Spleen (tissue), 11 donors: ENCODE results near the gene FAM222A. TPM values are rescaled to one million over a fixed set of nuclear protein-coding genes. Genes with fewer than 3 reads are reported as not detected.
A peak's percentile ranks its signal among the peaks of the same experiment; 100 is the strongest.

Experiments
- DNase-seq: peaks from one replicate; pipeline ENCODE4 v3.0.0-alpha.2; 2020
- H3K27ac ChIP-seq, 8 donors: fragments of 200-600 bp; sonication (generic) in 7 of 8; 1 replicate in 4 of 8; 2 replicates in 4 of 8; pipeline versions ENCODE4 v1.5.0 to v1.8.0; 2016 to 2021; ENCODE audit warnings: inconsistent platforms in 4 of 8, mild to moderate bottlenecking in 4 of 8, moderate library complexity in 1 of 8
- H3K27me3 ChIP-seq, 7 donors: fragments of 200-600 bp; sonication (generic) in 6 of 7; replicated peaks in 1 of 7; 1 replicate in 4 of 7; 2 replicates in 3 of 7; pipeline versions ENCODE4 v1.5.0 to v1.8.0; 2016 to 2021; ENCODE audit warnings: inconsistent platforms in 3 of 7, mild to moderate bottlenecking in 1 of 7
- H3K36me3 ChIP-seq, 6 donors: fragments of 200-600 bp; sonication (generic) in 5 of 6; 1 replicate in 4 of 6; 2 replicates in 2 of 6; pipeline versions ENCODE4 v1.5.0 to v1.8.0; 2016 to 2021; ENCODE audit warnings: inconsistent platforms in 2 of 6
- H3K4me1 ChIP-seq, 6 donors: fragments of 200-600 bp; sonication (generic) in 5 of 6; 1 replicate in 3 of 6; 2 replicates in 3 of 6; pipeline versions ENCODE4 v1.5.0 to v1.8.0; 2016 to 2021; ENCODE audit warnings: inconsistent platforms in 3 of 6
- H3K4me3 ChIP-seq, 8 donors: fragments of 200-600 bp; sonication (generic) in 7 of 8; 1 replicate in 4 of 8; 2 replicates in 4 of 8; pipeline versions ENCODE4 v1.5.0 to v1.8.0; 2016 to 2021; ENCODE audit warnings: inconsistent platforms in 4 of 8, mild to moderate bottlenecking in 4 of 8, moderate library complexity in 2 of 8
- H3K9me3 ChIP-seq, 8 donors: fragments of 200-600 bp; sonication (generic) in 7 of 8; 1 replicate in 4 of 8; 2 replicates in 4 of 8; pipeline versions ENCODE4 v1.5.0 to v1.8.0; 2016 to 2021; ENCODE audit warnings: inconsistent platforms in 4 of 8
- POLR2A ChIP-seq, 3 donors: fragments of 450-650 bp; IDR thresholded peaks; one replicate each; pipeline ENCODE4 v1.5.1; 2017; ENCODE audit warnings: antibody characterized with exemption in 3 of 3, mild to moderate bottlenecking in 1 of 3
- POLR2AphosphoS5 ChIP-seq, 3 donors: sonication (generic); formaldehyde crosslinking; IDR thresholded peaks; one replicate each; pipeline ENCODE4 v1.5.1; 2017; ENCODE audit warnings: antibody characterized with exemption in 3 of 3
- WGBS, 5 donors: extraction: QIAGEN DNeasy Blood & Tissue Kit in 3 of 5; methylation state at CpG; one replicate each; pipeline versions ENCODE4 v1.1.5 to v1.1.7; 2013 to 2018; 5-methylcytosine and 5-hydroxymethylcytosine counted together
- intact Hi-C: fragments of 100-400 bp; cut with DNase I; formaldehyde crosslinking; loops from one replicate; pipeline ENCODE4 v1.15.0; 2023; ENCODE audit warnings: low total_unique reads
- polyA plus RNA-seq, 3 donors: library from polyadenylated mRNA; stranded (reverse); fragments of 200-250 nt; gene quantifications; one replicate each; pipeline ENCODE4 v1.2.1, GENCODE V29; 2013
- total RNA-seq, 7 donors: library from RNA; depleted of rRNA in 3 of 7; stranded (reverse); fragments of >200 nt in 3 of 7; fragmentation: NEBNext Ultra II Directional in 4 of 7; extraction: Animal tissue kit (Norgen Biotek cat#: 25700) in 4 of 7; gene quantifications; one replicate each; pipeline versions ENCODE4 v1.1.0 to v1.2.1, GENCODE V29; 2016 to 2021
- TF ChIP-seq, protein P1 (sequence below), 11 experiments: fragments of 200-600 bp in 7 of 11; fragments of 450-650 bp in 4 of 11; sonication (generic) in 4 of 11; IDR thresholded peaks in 8 of 11; conservative IDR thresholded peaks in 3 of 11; 1 replicate in 7 of 11; 2 replicates in 4 of 11; pipeline versions ENCODE4 v1.4.0 to v1.8.0; 2016 to 2021; ENCODE audit warnings: antibody characterized with exemption in 11 of 11, inconsistent platforms in 4 of 11, mild to moderate bottlenecking in 1 of 11
- donor health status: healthy with polysubstance abuse.
- donor health status: DM: no; HTN: no; CAD: no; lungs with moderate emphysema.
- donor health status: DM: no; HTN: no; CAD: no.
- donor health status: Bipolar disorder and iron deficiency.
- donor health status: healthy.
- donor health status: DM: no; HTN: no; CAD: no.
- donor health status: DM: yes; HTN: yes; CAD: no.

The FAM222A gene
- total and polyA plus RNA-seq, 10 donors, result 1.3 to 30.7 (median 16.8) TPM

- Histone ChIP-seq H3K9me3 (peaks cover 4 to 26% (median 21%) of the 10 kb centered on the region in 8 donors), H3K27ac (peak overlapping the region in 6 of 8 donors; percentile 32 to 71 (median 62)), H3K27me3 (no peaks in the 10 kb centered on the region), H3K4me3 (no peak overlapping the region), H3K4me1 (peaks cover 0 to 40% (median 8%) of the 10 kb centered on the region in 6 donors), H3K36me3 (no peaks in the 10 kb centered on the region)
- DNase-seq, result peak; percentile 62
- TF ChIP-seq POLR2A (IDR thresholded peaks at IDR 0.05) (no peak), POLR2AphosphoS5 (IDR thresholded peaks at IDR 0.05) (no peak)
- TF ChIP-seq, protein P1, sequence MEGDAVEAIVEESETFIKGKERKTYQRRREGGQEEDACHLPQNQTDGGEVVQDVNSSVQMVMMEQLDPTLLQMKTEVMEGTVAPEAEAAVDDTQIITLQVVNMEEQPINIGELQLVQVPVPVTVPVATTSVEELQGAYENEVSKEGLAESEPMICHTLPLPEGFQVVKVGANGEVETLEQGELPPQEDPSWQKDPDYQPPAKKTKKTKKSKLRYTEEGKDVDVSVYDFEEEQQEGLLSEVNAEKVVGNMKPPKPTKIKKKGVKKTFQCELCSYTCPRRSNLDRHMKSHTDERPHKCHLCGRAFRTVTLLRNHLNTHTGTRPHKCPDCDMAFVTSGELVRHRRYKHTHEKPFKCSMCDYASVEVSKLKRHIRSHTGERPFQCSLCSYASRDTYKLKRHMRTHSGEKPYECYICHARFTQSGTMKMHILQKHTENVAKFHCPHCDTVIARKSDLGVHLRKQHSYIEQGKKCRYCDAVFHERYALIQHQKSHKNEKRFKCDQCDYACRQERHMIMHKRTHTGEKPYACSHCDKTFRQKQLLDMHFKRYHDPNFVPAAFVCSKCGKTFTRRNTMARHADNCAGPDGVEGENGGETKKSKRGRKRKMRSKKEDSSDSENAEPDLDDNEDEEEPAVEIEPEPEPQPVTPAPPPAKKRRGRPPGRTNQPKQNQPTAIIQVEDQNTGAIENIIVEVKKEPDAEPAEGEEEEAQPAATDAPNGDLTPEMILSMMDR (IDR thresholded peaks at IDR 0.05 in 8 of 11, conservative IDR thresholded peaks at IDR 0.05 in 3 of 11), result no peak
- intact Hi-C loops, result no loop called here
- WGBS, 5 donors, result 43 to 93% (median 84%) methylated on average over 1 to 5 of the region's 5 CpGs
Measured at GRCh38 chr12:109753054-109753401, 39.4 kb downstream of the FAM222A start.

- Histone ChIP-seq H3K4me3 (no peak overlapping the region), H3K27ac (peak overlapping the region in 5 of 8 donors; percentile 17 to 71 (median 61)), H3K36me3 (no peaks in the 10 kb centered on the region), H3K27me3 (no peaks in the 10 kb centered on the region), H3K4me1 (peaks cover 0 to 45% (median 9%) of the 10 kb centered on the region in 6 donors), H3K9me3 (peaks cover 4 to 26% (median 21%) of the 10 kb centered on the region in 8 donors)
- TF ChIP-seq, protein P1 (IDR thresholded peaks at IDR 0.05 in 8 of 11, conservative IDR thresholded peaks at IDR 0.05 in 3 of 11), result no peak
- TF ChIP-seq POLR2A (IDR thresholded peaks at IDR 0.05) (no peak), POLR2AphosphoS5 (IDR thresholded peaks at IDR 0.05) (no peak)
- intact Hi-C loops, result no loop called here
- 23 to 39% (median 32%) methylated on average over 2 of the region's 2 CpGs for WGBS, 5 donors
- DNase-seq, result no peak
Measured at GRCh38 chr12:109753959-109754358, 40.3 kb downstream of the FAM222A start.

DNA sequence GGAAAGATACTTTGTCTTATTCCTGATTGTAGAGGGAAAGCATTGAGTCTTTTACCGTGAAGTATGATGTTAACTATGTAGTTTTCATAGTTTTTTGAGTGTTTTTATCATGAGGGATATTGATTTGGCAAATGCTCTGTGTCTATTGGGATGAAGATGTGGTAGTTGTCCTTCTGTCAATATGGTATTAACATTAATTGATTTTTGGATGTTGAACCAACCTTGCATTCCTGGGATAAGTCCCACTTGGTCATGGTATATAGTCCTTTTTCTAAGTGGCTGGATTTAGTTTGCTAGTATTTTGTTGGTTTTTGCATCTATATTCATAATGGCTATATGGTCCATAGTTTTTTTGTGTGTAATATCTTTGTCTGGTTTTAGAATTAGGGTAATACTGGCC lies 42.8 kb downstream of the FAM222A start:
- intact Hi-C loops, result no loop called here
- Histone ChIP-seq H3K4me1 (peaks cover 0 to 63% (median 24%) of the 10 kb centered on the region in 6 donors), H3K4me3 (no peak overlapping the region), H3K27me3 (no peaks in the 10 kb centered on the region), H3K9me3 (peaks cover 4 to 26% (median 21%) of the 10 kb centered on the region in 8 donors), H3K27ac (no peak overlapping the region), H3K36me3 (no peaks in the 10 kb centered on the region)
- no peak for DNase-seq
- no peak for TF ChIP-seq POLR2A (IDR thresholded peaks at IDR 0.05)
- TF ChIP-seq, protein P1 (IDR thresholded peaks at IDR 0.05 in 8 of 11, conservative IDR thresholded peaks at IDR 0.05 in 3 of 11), result no peak
- TF ChIP-seq POLR2AphosphoS5 (IDR thresholded peaks at IDR 0.05), result no peak
- 89 to 100% (median 92%) methylated on average over 1 of the region's 1 CpG for WGBS, 5 donors

DNA sequence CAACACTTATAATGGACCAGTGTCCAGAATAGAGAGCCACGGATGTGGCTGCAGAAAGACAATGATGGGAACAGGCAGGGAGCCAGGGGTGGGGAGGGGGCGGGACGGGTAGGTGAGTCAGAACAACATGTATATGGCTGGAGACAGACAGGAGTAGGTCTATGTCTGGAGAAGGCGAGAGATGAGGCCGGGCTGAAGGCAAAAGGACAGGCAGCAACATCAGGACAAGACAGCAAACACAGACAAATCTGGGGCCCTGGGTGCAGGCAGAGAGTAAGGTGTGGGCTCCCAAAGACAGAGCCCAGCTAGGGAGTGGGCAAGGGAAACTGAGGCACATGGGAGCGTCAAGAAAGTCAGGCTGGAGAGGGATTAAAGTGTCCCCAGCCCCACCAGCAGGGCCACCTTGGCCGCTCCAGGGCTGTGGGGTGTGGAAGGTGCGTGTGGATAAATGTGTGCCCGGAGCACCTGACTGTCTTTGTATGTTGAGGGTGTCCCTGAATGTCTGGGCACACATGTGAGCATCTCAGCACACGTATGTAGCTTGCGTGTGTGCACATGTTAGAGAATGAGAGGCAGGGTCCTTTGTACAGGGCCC lies 44.1 kb downstream of the FAM222A start:
- Histone ChIP-seq H3K4me1 (peaks cover 0 to 64% (median 25%) of the 10 kb centered on the region in 6 donors), H3K4me3 (no peak overlapping the region), H3K9me3 (peaks cover 4 to 26% (median 21%) of the 10 kb centered on the region in 8 donors), H3K36me3 (no peaks in the 10 kb centered on the region), H3K27ac (no peak overlapping the region), H3K27me3 (no peaks in the 10 kb centered on the region)
- 85 to 94% (median 93%) methylated on average over 11 of the region's 11 CpGs for WGBS, 5 donors
- intact Hi-C loops, result no loop called here
- DNase-seq, result no peak
- TF ChIP-seq POLR2AphosphoS5 (IDR thresholded peaks at IDR 0.05) (no peak), POLR2A (IDR thresholded peaks at IDR 0.05) (no peak)
- TF ChIP-seq, protein P1 (IDR thresholded peaks at IDR 0.05 in 8 of 11, conservative IDR thresholded peaks at IDR 0.05 in 3 of 11), result no peak
